Transverse colon (tissue), 4 donors: ENCODE measurements around the gene MAN1C1. TPM values are rescaled to one million over a fixed set of nuclear protein-coding genes. Genes with fewer than 3 reads are reported as not detected.

Source experiments
- DNase-seq: peaks from one replicate; pipeline ENCODE4 v3.0.0-alpha.2; 2019
- H3K27ac ChIP-seq, 4 donors: fragments of 200-600 bp; sonication (generic); 2 replicates each; pipeline ENCODE4 v1.5.1; 2016 to 2018; ENCODE audit warnings: inconsistent platforms in 4 of 4
- H3K27me3 ChIP-seq: fragments of 200-600 bp; sonication (generic); 2 replicates; pipeline ENCODE4 v1.5.1; 2017; ENCODE audit warnings: inconsistent platforms
- H3K36me3 ChIP-seq, 4 donors: fragments of 200-600 bp; sonication (generic); 2 replicates each; pipeline ENCODE4 v1.5.1; 2017 to 2019; ENCODE audit warnings: inconsistent platforms in 4 of 4
- H3K4me1 ChIP-seq, 4 donors: fragments of 200-600 bp; sonication (generic); 2 replicates each; pipeline ENCODE4 v1.5.1; 2017 to 2020; ENCODE audit warnings: inconsistent platforms in 4 of 4
- H3K4me3 ChIP-seq, 4 donors: fragments of 200-600 bp; sonication (generic); 1 replicate in 1 of 4; 2 replicates in 3 of 4; pipeline versions ENCODE4 v1.5.1 to v1.6.1; 2017 to 2019; ENCODE audit warnings: inconsistent platforms in 4 of 4
- H3K9me3 ChIP-seq, 2 donors: fragments of 200-600 bp; sonication (generic); 2 replicates each; pipeline ENCODE4 v1.5.1; 2017 to 2019; ENCODE audit warnings: inconsistent platforms in 2 of 2
- EP300 ChIP-seq: sonication (generic); formaldehyde crosslinking; IDR thresholded peaks from one replicate; pipeline ENCODE4 v1.6.1; 2017; ENCODE audit warnings: antibody characterized with exemption, low read depth
- POLR2A ChIP-seq: fragments of 450-650 bp; IDR thresholded peaks from one replicate; pipeline ENCODE4 v1.6.1; 2016; ENCODE audit warnings: antibody characterized with exemption, mild to moderate bottlenecking, moderate library complexity
- POLR2AphosphoS5 ChIP-seq, 3 donors: sonication (generic); formaldehyde crosslinking; IDR thresholded peaks; one replicate each; pipeline ENCODE4 v1.6.1; 2016; ENCODE audit warnings: antibody characterized with exemption in 3 of 3
- WGBS, 2 donors: methylation state at CpG; one replicate each; pipeline ENCODE4 v1.1.5; 2018; ENCODE audit warnings: low coverage in 1 of 2; 5-methylcytosine and 5-hydroxymethylcytosine counted together
- in situ Hi-C, 4 donors: fragments of 200-750 bp; cut with MboI; loops; one replicate each; pipeline versions ENCODE4 v1.15.0 to v1.15.1; 2017; ENCODE audit warnings: low sequenced_read_pairs in 3 of 4, low pct_ligation_motif_present in 1 of 4, low pct_unique_long_range_greater_than_20kb in 1 of 4
- intact Hi-C: fragments of 100-400 bp; cut with DNase I; formaldehyde crosslinking; loops from one replicate; pipeline ENCODE4 v1.15.1; 2023; ENCODE audit warnings: low total_unique reads
- total RNA-seq, 4 donors: library from RNA; depleted of rRNA; stranded (reverse); fragments of >200 nt; gene quantifications; one replicate each; pipeline ENCODE4 v1.1.0, GENCODE V29; 2016
- TF ChIP-seq, protein P1 (sequence below), 5 experiments: fragments of 200-600 bp in 3 of 5; fragments of 450-650 bp in 2 of 5; sonication (generic) in 3 of 5; IDR thresholded peaks; 1 replicate in 2 of 5; 2 replicates in 3 of 5; pipeline ENCODE4 v1.5.1; 2016 to 2017; ENCODE audit warnings: antibody characterized with exemption in 5 of 5, inconsistent platforms in 3 of 5, mild to moderate bottlenecking in 2 of 5, moderate library complexity in 1 of 5

Gene MAN1C1
- total RNA-seq, 4 donors from 2014 or later = 2.4 to 6.8 (median 4.3) TPM

DNA sequence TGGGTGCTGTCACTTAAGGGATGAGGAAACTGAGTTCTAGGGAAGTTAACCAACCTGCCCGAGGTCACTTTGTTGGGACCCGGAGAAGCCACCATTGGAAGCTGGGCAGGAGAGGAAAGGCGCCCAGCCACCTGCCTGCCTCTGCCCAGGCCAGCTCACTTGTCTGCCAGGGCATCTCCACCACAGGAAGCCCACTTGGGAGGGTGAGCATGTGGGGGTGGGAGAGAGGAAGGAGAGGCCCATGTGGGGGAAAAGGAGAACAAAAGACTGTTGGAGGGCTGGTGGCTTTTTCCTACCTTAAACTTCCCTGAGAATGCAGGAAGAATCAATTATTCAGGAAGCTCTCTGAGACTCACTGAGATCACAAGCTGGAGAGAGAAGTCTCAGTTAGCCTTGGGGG, 139.6 kb downstream of the MAN1C1 start:
- H3K4me1 ChIP-seq = no peaks in the 10 kb centered on the region
- no peak for DNase-seq
- no peak overlapping the region for H3K4me3 ChIP-seq
- no peaks in the 10 kb centered on the region for H3K36me3 ChIP-seq
- 74% methylated on average over 3 of the region's 3 CpGs; no CpG with 5 or more reads in 1 of the 2 donors for WGBS, 2 donors
- intact Hi-C loops = no loop called here
- TF ChIP-seq EP300 (no peak), POLR2A (no peak), POLR2AphosphoS5 (IDR thresholded peaks at IDR 0.05) (no peak)
- TF ChIP-seq, protein P1, sequence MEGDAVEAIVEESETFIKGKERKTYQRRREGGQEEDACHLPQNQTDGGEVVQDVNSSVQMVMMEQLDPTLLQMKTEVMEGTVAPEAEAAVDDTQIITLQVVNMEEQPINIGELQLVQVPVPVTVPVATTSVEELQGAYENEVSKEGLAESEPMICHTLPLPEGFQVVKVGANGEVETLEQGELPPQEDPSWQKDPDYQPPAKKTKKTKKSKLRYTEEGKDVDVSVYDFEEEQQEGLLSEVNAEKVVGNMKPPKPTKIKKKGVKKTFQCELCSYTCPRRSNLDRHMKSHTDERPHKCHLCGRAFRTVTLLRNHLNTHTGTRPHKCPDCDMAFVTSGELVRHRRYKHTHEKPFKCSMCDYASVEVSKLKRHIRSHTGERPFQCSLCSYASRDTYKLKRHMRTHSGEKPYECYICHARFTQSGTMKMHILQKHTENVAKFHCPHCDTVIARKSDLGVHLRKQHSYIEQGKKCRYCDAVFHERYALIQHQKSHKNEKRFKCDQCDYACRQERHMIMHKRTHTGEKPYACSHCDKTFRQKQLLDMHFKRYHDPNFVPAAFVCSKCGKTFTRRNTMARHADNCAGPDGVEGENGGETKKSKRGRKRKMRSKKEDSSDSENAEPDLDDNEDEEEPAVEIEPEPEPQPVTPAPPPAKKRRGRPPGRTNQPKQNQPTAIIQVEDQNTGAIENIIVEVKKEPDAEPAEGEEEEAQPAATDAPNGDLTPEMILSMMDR (IDR thresholded peaks at IDR 0.05) = no peak
- H3K9me3 ChIP-seq = no peaks in the 10 kb centered on the region
- no peak overlapping the region for H3K27ac ChIP-seq
- in situ Hi-C loops = no loop called here
- no peaks in the 10 kb centered on the region for H3K27me3 ChIP-seq

DNA sequence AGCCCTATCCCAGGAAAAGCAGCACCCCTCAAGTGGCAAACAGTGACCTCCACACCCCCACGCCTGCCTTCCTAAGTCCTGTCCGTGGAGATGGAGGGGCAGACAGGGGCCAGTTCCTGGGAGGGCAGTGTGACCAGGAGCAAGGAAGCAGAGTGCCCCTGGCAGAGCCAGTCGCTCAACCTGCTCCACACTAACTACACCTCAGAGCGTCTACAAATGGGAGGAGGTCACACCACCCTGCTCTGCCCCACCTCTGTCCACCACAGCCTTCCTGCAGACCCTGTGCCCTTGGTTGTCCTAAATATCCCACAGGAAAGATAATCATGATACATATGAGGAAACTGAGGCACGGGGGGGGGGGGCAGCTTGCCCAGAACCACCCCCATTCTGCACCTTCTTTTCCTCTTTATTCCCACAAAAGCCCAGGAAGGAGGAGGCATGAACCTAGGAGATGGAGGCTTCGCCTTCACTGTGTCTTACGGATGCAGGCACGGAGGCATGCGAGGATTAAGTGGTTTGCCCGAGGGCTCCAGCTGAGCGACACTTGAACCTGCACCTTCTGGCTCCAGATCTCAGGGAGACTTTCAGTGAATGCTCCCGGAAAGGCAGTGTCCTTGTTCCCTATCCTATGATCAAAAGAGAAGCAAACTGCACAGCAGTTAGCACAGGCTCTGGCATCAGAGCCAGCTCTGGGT, 140.7 kb downstream of the MAN1C1 start:
- WGBS, 2 donors = 73% methylated on average over 12 of the region's 12 CpGs; no CpG with 5 or more reads in 1 of the 2 donors
- Histone ChIP-seq H3K4me3 (no peak overlapping the region), H3K4me1 (no peaks in the 10 kb centered on the region), H3K9me3 (no peaks in the 10 kb centered on the region), H3K27ac (no peak overlapping the region), H3K36me3 (no peaks in the 10 kb centered on the region), H3K27me3 (no peaks in the 10 kb centered on the region)
- intact Hi-C loops (no loop called here), in situ Hi-C loops (no loop called here)
- DNase-seq = no peak
- no peak for TF ChIP-seq POLR2AphosphoS5 (IDR thresholded peaks at IDR 0.05)
- TF ChIP-seq EP300 = no peak
- TF ChIP-seq, protein P1 (IDR thresholded peaks at IDR 0.05) = no peak
- no peak for TF ChIP-seq POLR2A

DNA sequence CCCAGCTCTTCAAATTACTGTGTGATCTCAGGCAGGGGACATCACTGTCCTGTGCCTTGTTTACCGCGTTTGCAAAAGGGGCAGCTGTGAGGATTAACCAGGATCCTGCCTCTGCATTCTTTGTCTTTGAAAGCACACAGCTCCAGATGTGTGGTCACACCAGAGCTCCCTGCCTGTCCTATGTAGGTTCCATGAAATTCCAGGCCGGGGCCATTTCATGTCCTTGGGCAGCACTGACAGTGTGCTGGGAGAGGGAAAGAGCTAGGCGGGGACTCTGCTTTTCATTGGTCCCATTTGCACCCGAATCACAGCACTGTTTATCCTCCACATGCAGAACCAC, 141.2 kb downstream of the MAN1C1 start:
- no peak overlapping the region for H3K27ac ChIP-seq
- H3K4me3 ChIP-seq = no peak overlapping the region
- H3K9me3 ChIP-seq = no peaks in the 10 kb centered on the region
- no peaks in the 10 kb centered on the region for H3K36me3 ChIP-seq
- WGBS, 2 donors = 63% methylated on average over 5 of the region's 5 CpGs; no CpG with 5 or more reads in 1 of the 2 donors
- no peaks in the 10 kb centered on the region for H3K27me3 ChIP-seq
- no peak for DNase-seq
- no peaks in the 10 kb centered on the region for H3K4me1 ChIP-seq
- TF ChIP-seq POLR2AphosphoS5 (IDR thresholded peaks at IDR 0.05) (no peak), EP300 (no peak), POLR2A (no peak)
- TF ChIP-seq, protein P1 (IDR thresholded peaks at IDR 0.05) = no peak
- intact Hi-C loops = no loop called here
- in situ Hi-C loops = no loop called here

DNA sequence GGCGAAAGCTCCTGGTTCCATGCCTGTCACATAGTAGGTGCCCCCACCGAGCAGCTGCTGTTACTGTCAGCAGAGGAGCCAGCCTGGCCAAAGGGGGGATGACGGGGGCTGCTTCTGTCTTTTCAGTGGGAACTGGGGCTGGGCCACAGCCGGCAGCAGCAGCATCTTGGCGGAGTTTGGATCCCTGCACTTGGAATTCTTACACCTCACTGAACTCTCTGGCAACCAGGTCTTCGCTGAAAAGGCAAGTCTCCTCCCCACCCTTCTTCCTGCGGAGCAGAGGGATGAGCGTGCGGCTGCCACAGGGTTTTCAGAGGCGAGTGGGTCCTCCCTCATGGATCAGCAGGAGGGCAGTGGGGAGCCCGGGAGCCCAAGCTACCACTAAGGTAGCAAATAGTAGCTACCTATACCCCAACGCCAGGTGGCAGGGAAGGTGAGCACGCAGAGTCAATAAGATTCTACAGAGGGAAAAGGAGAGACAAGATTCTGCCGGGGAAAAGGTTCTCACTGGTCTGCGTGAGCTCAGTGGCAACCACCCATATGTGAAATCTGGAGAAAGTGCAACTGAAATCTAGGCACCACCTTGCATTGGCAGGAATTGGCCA, 142.0 kb downstream of the MAN1C1 start:
- no peak for TF ChIP-seq POLR2AphosphoS5 (IDR thresholded peaks at IDR 0.05)
- TF ChIP-seq, protein P1 (IDR thresholded peaks at IDR 0.05) = peak in 3 of 5 experiments; percentile 14 to 24 (median 23)
- no peak overlapping the region for H3K27ac ChIP-seq
- no peaks in the 10 kb centered on the region for H3K9me3 ChIP-seq
- H3K4me1 ChIP-seq = no peaks in the 10 kb centered on the region
- 73 to 79% methylated on average over 3 to 15 of the region's 15 CpGs for WGBS, 2 donors
- H3K36me3 ChIP-seq = no peaks in the 10 kb centered on the region
- H3K4me3 ChIP-seq = no peak overlapping the region
- in situ Hi-C loops (no loop called here), intact Hi-C loops (no loop called here)
- no peak for DNase-seq
- H3K27me3 ChIP-seq = no peaks in the 10 kb centered on the region
